GM21381 (cell line): Measurements from ENCODE around the gene ANKFN1.
A peak's percentile ranks its signal among the peaks of the same experiment; 100 is the strongest.

ENCODE experiments used
- ATAC-seq: cut with Tn5 transposase; IDR thresholded peaks from one replicate; pipeline ENCODE4 v1.9.1; 2021; ENCODE audit warnings: mild to moderate bottlenecking, moderate library complexity; ENCODE audit not compliant: unreplicated experiment

ANKFN1 gene, protein sequence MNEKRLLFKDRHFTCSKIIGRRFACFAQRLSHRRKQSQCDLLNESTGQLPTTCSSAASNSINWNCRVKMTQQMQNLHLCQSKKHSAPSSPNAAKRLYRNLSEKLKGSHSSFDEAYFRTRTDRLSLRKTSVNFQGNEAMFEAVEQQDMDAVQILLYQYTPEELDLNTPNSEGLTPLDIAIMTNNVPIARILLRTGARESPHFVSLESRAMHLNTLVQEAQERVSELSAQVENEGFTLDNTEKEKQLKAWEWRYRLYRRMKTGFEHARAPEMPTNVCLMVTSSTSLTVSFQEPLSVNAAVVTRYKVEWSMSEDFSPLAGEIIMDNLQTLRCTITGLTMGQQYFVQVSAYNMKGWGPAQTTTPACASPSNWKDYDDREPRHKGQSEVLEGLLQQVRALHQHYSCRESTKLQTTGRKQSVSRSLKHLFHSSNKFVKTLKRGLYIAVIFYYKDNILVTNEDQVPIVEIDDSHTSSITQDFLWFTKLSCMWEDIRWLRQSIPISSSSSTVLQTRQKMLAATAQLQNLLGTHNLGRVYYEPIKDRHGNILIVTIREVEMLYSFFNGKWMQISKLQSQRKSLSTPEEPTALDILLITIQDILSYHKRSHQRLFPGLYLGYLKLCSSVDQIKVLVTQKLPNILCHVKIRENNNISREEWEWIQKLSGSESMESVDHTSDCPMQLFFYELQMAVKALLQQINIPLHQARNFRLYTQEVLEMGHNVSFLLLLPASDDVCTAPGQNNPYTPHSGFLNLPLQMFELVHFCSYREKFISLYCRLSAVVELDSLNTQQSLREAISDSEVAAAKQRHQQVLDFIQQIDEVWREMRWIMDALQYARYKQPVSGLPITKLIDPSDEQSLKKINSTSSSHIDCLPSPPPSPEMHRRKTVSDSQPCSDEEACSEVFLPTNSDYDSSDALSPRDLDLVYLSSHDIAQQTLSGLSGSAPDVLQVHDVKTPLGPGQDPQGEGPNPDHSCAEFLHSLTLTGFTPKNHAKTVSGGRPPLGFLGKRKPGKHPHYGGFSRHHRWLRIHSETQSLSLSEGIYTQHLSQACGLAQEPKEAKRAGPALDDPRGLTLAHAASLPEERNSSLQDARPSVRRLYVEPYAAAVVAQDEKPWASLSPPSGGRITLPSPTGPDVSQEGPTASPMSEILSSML

DNA sequence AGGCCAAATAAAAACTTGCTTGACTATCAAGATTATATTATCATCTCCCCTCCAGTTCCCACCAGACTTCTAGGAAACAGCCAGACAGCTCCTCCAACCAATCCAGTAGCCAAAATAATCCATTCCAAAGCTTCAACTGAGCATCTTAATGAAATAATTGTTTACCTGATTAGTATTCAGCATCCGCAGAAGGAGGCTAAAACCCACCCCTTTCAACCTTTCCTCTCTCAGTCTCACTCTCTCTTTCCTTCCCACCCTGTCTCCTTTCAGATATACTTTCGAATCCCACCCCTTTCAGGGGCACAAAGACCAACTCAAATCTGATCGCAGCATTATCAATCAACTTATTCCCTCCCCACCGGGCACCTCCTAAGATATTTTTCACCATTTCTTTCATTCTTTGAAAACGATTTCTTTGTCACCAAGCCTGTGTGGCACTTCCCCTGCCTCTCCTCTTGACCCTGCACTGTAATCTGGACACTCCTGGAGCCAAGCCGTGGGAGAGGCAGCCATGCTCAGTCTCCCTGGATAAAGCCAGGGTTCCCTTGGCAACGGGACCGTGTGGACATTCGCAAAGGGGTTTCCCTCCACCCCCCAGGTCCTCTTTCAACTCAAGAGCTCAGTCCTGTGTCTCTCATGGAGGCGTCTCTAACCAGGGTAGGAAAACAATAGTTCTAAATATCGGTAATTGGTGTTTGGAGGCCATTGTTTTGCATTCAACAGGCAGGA lies at the start of gene ANKFN1:
Gene ANKFN1, plus strand, starts transcription at position 602 of the 729 bp plus-strand sequence. CDS start 59,193 bp downstream, outside the sequence.
- ATAC-seq = no peak

DNA sequence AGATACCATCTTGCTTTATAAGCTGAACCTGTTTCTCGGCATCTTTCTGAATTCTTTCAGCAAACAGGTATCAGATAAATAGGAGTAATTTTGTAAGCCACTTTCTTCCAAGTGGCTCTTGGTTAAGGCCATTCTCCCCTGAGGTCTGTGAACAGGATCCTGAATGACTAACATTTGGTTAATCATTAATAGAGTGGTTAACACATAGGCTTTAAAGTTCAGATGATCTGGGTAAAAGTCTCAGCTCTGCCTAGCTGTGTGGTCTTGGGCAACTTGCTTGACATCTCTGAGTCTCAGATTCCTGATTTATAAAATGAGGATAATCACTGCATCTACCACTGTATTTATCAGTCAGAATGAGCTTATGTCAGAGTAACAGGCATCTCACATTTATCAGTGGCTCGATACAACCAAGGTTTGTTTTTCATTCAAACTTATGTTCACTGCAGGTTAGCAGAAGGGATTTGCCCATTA lies 44.4 kb upstream of the ANKFN1 start:
- peak; percentile 86 for ATAC-seq

GRCh38 chr17:56109836-56110235 lies 43.4 kb upstream of the ANKFN1 start:
- ATAC-seq = no peak

GRCh38 chr17:56110463-56111135 lies 42.7 kb upstream of the ANKFN1 start:
- no peak for ATAC-seq

DNA sequence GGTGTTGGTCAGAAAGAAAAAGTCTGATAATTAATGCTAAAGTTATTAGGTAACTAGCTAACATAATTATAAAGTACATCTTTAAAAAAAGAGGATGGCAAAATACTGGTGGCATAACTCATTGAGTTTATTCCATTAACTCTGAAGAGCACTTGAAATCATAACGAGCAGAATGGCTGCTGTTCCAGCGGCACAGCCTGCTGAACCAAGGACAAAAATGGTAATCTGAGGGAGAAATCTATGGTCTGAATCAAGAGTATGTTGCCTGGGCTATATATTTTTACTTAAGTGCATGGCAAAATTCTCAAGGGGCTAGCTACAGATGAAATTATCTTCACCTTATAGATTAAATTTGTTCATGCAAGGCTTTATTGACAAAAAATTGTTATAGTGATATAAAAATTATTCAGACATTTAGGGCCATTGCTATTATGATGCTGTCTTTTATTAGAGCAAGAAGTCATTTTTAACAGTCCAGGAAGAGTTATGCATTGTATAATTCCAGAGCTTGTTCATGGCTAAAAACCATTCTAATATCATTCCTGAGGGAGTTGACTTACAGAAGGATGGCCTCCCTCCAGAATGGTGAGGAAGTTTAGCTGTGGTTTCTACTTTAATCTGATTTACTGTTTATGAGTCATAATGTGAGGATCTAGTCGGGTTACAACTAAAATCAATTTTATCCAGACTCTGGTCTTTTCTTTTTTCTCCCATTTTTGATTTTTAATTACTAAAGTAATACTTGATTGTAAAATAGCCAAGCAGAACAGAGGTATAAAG lies 41.4 kb upstream of the ANKFN1 start:
- ATAC-seq = no peak

- no peak for ATAC-seq
Observed at GRCh38 chr17:56113486-56113885, 39.8 kb upstream of the ANKFN1 start.

DNA sequence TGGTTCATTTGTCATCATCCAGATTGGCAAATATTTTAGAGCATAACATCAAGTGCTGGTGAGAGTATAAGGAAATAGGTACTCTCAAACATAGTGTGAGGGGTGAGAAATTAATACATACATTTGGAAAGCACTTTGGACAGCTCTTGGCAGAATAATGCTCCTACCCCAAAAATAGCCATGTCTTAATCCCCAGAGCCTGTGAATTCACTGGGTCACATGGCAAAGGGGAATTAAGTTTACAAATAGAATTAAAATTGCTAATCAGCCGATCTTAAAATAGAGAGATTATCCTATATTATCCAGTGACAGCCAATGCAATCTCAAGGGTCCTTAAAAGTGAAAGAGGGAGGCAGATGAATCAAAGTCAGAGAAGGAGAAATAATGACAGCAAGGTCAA lies 38.8 kb upstream of the ANKFN1 start:
- ATAC-seq = no peak

- no peak for ATAC-seq
Observed at GRCh38 chr17:56119191-56119590, 34.1 kb upstream of the ANKFN1 start.

- no peak for ATAC-seq
Observed at GRCh38 chr17:56119936-56120335, 33.3 kb upstream of the ANKFN1 start.

DNA sequence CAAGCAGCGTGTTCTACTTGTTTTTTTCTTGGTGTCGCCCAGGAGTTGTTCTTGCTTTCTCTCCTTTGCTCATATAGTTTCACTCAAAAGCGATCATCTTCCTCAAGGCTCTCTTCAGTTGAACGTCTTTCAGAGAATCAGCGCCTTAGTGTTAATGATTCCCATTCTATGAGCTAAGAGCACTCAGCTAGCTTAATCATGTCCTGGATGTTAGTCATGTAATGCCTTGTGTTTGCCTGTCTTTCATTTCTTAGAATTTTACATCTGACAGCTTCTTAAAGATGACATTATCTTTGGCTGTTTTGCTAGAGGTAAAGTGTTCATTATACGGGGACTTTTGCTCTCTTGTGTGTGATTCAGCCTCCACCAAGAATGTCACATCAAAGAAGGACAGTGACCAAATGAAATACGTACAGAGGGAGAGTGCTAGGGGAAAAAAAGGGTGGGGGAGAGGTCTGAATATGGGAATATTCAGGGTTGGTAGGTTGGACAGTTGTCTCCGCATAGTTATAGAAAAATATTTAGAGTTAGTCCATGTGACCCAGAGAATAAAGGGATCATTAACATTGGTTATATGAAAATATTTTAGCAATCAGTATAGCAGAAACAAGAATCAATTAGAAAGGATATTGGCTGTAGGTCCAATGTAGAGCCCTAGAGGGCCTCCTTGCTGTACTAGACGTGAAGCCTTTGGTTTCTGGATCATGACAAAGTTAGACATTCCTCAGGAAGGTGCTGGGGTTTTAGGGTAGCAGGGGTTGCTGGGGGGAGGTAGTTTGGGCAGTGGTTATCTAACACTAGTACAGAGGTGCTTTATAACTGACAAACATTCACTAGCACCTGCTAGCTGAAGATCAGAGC lies 31.9 kb upstream of the ANKFN1 start:
- ATAC-seq = no peak

DNA sequence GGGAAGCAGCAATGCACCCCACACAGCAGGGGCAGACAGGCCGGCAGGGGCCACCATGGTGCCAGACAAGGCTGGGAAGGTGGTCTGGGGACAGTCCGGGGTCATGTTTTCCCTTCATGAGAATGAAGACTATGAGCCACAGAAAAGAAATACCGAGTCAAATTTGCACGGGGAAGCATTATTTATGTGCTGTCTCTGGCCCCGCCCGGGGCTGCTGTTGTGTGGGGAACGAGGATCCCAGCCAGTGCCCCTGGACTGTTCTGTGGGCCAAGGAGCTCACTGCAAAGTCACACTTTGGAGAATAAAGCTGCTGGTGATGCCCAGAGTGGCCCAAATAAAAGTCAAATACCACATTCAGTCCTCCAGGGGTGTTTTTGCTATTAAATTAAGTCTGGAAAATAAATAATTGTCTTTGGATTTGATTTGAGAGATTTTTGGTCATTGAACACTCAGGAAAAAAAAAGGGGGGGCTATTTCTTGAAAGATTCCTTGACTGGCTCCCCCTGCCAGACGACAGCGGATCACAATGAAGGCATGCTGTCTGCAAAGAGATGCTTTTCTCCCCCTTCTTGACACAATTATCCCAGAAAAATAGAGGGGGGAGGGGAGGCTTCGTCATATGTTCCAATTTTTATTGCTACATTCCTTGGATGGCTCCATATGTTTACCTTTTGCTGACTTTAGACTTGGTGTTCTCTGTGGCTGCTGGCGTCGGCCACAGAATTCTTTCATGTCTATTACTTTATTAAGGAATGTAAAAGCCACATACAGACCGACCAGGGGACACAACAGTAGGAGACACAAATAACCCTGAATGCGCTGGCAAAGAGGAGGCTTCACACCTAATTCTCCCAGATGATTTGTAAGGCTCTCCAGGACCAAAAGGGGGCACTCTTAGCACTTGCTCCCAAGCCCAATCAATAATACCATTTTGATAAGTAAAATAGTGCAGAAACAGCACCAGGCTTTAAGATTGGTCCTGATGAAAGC lies 27.1 kb upstream of the ANKFN1 start:
- no peak for ATAC-seq

- ATAC-seq = no peak
Observed at GRCh38 chr17:56130026-56130425, 23.2 kb upstream of the ANKFN1 start.

DNA sequence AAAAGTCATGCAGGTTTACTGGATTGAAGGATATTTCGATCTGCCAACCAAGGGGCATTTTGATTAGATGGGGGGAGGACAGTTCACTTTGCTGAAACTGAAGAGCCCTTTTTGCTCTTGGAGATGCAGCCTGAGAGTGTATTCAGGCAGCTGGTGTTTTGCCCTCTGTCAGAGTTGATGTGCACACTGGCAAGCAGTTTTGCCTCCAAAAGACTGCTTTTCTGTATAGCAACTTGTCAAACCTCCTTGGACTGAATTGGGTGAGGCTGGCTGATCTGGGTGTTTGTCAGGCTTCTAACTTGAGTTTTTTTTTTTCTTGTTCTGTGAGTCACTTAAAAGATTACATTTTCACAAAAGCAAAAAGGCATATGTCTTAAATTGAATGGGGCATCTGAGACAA lies 22.6 kb upstream of the ANKFN1 start:
- ATAC-seq = no peak

- no peak for ATAC-seq
Observed at GRCh38 chr17:56131431-56131830, 21.8 kb upstream of the ANKFN1 start.

GRCh38 chr17:56136301-56136700 lies 17.0 kb upstream of the ANKFN1 start:
- ATAC-seq = no peak

DNA sequence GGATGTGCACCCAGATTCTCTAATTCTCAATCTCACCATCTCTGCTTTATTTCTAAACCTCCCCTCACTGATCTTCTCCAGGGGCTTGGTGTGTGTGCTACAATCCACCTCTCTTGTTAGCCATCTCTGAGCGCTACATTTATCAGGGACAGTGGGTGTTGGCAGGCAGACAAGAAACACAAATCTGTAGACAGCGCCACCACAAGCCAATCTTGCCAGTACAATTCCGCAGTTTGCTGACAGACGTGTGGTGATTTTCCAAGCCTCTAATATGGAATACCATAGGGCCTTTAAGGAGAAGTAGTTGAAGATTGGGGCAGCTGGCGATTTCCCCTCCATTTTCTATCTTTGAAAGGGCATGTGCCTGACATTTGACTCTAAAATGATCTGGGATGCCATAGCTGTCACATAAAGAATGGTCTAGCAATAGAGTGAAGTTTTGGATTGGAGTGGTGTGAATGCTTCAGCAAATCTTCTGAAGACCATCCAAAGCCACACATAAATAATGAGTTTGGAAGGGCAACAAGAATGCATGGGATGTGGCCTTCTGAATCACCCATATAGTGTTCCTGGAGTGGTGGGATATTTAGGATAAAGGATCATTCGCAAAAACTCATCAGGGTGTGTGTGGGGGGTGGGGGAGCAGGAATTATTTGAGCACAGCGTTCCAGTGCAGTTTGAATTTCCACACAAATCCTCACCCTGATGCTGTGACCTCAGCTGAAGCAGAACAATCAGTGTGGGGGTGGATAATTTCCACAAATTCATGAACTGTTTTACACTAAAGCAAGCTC lies 12.0 kb upstream of the ANKFN1 start:
- no peak for ATAC-seq
